WERI-Rb-1 (cell line): Measurements from ENCODE around the gene STAMBP.
"Not testable (repeated sequence)": the region's sequence is repeated elsewhere in the genome, so short reads cannot be mapped to it uniquely, and the experiment has no call there.

Experiments
- DNase-seq: peaks from one replicate; pipeline ENCODE4 v3.0.0-alpha.2; 2020
- H3K27ac ChIP-seq: fragments of 250-450 bp; sonication (Bioruptor Pico); 2 replicates; pipeline ENCODE4 v1.5.1; 2020; ENCODE audit warnings: mild to moderate bottlenecking, moderate library complexity
- H3K27me3 ChIP-seq: fragments of 250-450 bp; sonication (Bioruptor Pico); 2 replicates; pipeline ENCODE4 v1.5.1; 2021; ENCODE audit warnings: mild to moderate bottlenecking, low read depth, moderate library complexity; ENCODE audit not compliant: insufficient read depth, severe bottlenecking
- H3K36me3 ChIP-seq: fragments of 250-450 bp; sonication (Bioruptor Pico); 2 replicates; pipeline ENCODE4 v1.5.1; 2020; ENCODE audit warnings: mild to moderate bottlenecking, moderate library complexity
- H3K4me3 ChIP-seq: 2 replicates; pipeline ENCODE4 v1.5.1; 2011; ENCODE audit warnings: low read depth, mild to moderate bottlenecking, control low read depth, low read length
- H3K9me3 ChIP-seq: fragments of 250-450 bp; sonication (Bioruptor Pico); 2 replicates; pipeline ENCODE4 v1.5.1; 2021; ENCODE audit warnings: mild to moderate bottlenecking, moderate library complexity; ENCODE audit not compliant: severe bottlenecking
- CTCF ChIP-seq: IDR thresholded peaks from 2 replicates; pipeline ENCODE4 v1.5.1; 2011; ENCODE audit warnings: low read depth, mild to moderate bottlenecking, control low read depth, inconsistent platforms, low read length

Gene STAMBP

DNA sequence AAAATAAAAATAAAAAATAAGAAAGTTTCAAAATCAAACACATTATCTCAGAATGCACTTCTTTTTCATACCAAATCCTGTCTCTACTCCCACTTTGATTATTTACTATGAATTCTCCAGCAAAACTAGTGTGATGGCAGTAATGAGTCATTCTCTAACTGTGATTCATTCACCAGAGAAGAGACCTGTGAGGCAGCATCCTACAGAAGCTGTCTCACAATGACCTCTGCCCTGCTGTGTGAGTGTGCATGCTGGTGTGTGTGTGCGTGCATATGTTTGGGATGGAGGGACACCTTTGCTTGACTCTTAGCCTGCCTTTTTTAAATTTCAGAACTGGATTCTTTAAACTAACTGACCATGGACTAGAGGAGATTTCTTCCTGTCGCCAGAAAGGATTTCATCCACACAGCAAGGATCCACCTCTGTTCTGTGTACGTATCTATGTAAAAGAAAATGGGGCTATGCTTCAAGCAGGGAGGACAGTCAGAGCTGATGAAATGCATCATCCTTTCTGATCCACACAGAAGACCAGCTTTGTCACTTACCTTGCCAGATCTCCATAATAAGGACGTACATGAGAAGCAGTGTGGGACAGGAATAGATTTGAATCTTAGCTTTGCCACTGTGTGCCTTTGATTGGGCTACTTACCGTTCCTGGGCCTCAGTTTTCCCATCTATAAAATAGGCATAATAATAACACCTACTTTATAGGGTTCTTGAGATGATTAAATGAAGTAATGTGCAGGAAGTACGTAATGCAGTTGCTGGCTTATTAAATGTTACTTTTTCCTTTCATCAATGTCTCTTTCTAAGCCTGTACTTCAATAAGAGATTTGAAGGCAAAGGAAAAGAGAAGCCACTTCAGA lies 31.2 kb downstream of the STAMBP start:
- H3K4me3 ChIP-seq = no peak overlapping the region
- no peaks in the 10 kb centered on the region for H3K27me3 ChIP-seq
- TF ChIP-seq CTCF = no peak
- DNase-seq = no peak
- peaks cover 68% of the 10 kb centered on the region for H3K36me3 ChIP-seq
- no peak overlapping the region for H3K27ac ChIP-seq
- H3K9me3 ChIP-seq = no peaks in the 10 kb centered on the region

DNA sequence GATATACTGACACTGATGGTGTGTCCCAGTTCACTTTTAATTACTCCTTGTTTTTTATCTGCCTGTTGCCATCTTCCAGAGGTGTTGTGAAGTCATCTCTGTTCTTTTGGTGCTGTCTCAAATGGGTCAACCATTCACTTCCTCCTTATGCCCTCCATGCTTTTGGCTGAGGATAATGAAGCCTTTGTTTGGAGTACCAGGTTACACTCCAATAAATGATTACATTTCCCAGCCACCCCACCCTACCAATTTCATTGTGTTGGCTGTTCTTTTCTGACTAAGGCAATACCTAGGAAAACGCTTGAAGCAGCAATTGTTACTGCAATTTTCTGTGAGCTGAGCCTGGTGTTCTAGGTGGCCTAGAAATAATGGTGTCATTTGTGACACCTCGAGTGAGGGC lies 34.2 kb downstream of the STAMBP start:
- Histone ChIP-seq H3K27me3 (no peaks in the 10 kb centered on the region), H3K36me3 (peaks cover 65% of the 10 kb centered on the region), H3K9me3 (no peaks in the 10 kb centered on the region), H3K27ac (no peak overlapping the region), H3K4me3 (no peak overlapping the region)
- no peak for DNase-seq
- no peak for TF ChIP-seq CTCF

- no peak for TF ChIP-seq CTCF
- no peak overlapping the region for H3K4me3 ChIP-seq
- no peaks in the 10 kb centered on the region for H3K9me3 ChIP-seq
- peaks cover 29% of the 10 kb centered on the region for H3K36me3 ChIP-seq
- no peaks in the 10 kb centered on the region for H3K27me3 ChIP-seq
- DNase-seq = no peak
- H3K27ac ChIP-seq = no peak overlapping the region
These were observed 39.6 kb downstream of the STAMBP start for GRCh38 chr2:73868204-73868978.

GRCh38 chr2:73870084-73870483 lies 41.3 kb downstream of the STAMBP start:
- TF ChIP-seq CTCF = no peak
- Histone ChIP-seq H3K4me3 (no peak overlapping the region), H3K36me3 (peaks cover 17% of the 10 kb centered on the region), H3K9me3 (no peaks in the 10 kb centered on the region), H3K27ac (no peak overlapping the region), H3K27me3 (no peaks in the 10 kb centered on the region)
- no peak for DNase-seq

DNA sequence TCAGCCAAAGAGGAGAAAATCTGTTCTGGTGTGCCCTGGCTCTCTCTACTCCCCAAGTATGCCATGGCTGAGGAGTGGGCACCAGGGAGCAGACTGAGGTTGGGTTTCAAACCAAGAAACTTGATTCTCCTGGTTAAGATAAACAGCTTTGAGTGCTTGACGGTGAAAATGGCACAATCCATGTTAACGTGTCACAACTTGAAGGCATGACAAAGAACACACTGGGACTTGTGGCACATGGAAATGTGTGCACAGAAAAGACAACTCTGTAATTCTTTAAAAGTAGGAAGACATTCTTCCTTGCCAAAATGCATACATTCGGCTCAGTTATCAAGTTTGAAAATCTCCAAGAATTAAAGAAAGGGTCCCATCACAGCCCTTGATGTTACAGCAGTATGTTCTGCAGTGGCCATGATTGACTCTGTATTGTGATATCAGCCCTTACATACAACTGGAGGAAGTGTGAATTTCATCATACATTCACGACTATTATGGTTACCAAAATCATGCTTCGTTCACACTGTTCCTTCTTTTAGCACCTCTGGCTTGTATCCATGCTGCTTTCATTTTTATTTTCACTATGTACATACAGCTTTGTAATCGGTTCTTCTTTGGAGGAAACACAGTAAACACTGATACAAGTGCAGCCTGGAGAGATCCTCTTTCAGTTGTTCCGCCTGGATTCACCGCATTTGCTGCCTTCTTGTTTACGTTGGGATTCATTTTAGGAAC lies 48.5 kb downstream of the STAMBP start:
- H3K27me3 ChIP-seq = no peaks in the 10 kb centered on the region
- no peak overlapping the region for H3K4me3 ChIP-seq
- TF ChIP-seq CTCF = no peak
- no peaks in the 10 kb centered on the region for H3K9me3 ChIP-seq
- no peak for DNase-seq
- H3K27ac ChIP-seq = no peak overlapping the region
- H3K36me3 ChIP-seq = no peaks in the 10 kb centered on the region

DNA sequence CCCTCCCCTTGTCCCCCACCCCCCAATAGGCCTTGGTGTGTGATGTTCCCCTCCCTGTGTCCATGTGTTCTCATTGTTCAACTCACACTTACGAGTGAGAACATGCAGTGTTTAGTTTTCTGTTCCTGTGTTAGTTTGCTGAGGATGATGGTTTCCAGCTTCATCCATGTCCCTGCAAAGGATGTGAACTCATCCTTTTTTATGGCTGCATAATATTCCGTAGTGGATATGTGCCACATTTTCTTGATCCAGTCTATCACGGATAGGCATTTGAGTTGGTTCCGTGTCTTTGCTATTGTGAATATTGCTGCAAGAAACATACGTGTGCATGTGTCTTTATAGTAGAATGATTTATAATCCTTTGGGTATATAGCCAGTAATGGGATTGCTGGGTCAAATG lies 49.2 kb downstream of the STAMBP start:
- not testable (repeated sequence) for H3K27me3 ChIP-seq

More for the DNA sequence above, 49.2 kb downstream of the STAMBP start:
- H3K36me3 ChIP-seq, H3K4me3 ChIP-seq, H3K27ac ChIP-seq, DNase-seq, H3K9me3 ChIP-seq: not testable (repeated sequence)
